CD4-positive, alpha-beta T cell treated with Interferon gamma for 1 hour (primary cell): Measurements from ENCODE around the gene BRCA1.
"Not testable (repeated sequence)": the region's sequence is repeated elsewhere in the genome, so short reads cannot be mapped to it uniquely, and the experiment has no call there.

Experiments used
- DNase-seq: peaks from one replicate; pipeline ENCODE4 v3.0.0-alpha.2; 2020

Gene BRCA1

GRCh38 chr17:43125133-43125966 lies at the start of gene BRCA1:
TSS of gene BRCA1 (minus strand) at chr17:43125364. CDS start at chr17:43124096, 1,268 bp downstream.
- peak; percentile 97 for DNase-seq

DNA sequence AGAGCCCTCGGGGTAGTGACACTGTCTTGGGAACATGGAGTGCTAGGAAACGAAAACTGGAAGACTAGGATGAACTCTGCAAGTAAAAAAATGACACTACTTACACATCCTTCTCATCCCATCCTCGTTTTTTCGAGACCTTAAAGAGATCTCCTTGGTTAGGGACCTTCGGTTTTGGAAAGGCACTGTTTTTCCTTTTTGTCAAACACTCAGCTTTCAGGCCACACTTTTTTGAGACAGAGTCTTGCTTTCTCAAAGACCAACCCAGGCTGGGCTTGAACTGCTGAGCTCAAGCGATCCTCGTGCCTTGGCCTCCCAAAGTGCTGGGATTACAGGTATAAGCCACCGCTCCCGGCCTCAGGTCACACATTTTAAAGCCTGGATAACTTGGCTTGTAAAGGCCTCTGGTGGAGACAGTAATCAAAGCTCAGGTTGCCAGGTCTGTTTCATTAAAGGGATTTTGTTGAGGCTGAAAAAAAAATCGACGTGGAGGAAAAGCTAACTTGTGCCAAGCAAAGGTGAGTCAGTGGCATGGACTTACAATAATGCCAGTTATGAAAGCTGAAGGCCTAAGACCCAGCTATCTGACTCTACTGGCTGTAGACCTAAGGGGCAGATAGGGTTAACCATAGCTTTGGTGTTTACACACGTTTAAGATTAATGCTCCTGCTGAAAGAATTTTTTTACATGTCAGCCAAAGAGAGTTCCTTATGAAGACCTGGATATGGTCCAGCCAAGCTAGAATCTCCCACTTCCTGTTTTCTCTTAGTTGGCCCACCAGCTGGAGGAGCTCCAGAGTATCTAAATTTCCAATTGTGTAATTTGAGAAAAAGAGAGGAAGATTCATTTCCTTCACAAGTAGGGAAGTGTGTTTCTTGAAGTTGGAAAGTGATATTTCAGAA lies 46.7 kb upstream of the BRCA1 start:
- DNase-seq = peak; percentile 13

GRCh38 chr17:43170766-43171585 lies 45.8 kb upstream of the BRCA1 start, which contains the start of gene NBR1:
TSS of gene NBR1 (plus strand) at chr17:43171214. CDS start at chr17:43175800, 4,586 bp downstream.
- peak; percentile 98 for DNase-seq

DNA sequence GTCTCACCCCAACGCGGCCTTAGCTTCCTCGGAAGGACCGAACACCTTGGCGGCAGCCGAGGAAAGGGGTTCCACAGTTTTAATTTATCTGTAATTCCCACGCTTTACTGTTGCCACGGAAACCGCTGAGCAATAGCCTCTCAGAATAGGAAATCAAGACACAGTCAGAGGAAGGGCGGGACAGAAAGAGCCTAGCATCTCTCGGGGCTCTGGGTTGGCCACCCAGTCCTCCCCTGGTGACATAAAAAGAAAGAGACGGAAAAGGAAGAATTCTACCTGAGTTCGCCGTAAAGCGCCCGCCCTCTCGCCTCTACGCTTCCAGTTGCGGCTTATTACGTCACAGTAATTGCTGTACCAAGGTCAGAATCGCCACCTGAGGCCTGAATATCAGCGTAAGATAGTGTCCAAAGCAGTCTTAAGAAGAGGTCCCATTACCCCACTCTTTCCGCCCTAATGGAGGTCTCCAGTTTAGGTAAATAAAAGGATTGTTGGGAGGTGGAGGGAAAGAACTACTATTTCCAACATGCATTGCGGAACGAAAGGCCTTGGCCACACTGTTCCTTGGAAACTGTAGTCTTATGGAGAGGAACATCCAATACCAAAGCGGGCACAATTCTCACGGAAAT lies 45.1 kb upstream of the BRCA1 start:
- peak; percentile 94 for DNase-seq

- DNase-seq = no peak
Measured at GRCh38 chr17:43169561-43170139, 44.5 kb upstream of the BRCA1 start.

DNA sequence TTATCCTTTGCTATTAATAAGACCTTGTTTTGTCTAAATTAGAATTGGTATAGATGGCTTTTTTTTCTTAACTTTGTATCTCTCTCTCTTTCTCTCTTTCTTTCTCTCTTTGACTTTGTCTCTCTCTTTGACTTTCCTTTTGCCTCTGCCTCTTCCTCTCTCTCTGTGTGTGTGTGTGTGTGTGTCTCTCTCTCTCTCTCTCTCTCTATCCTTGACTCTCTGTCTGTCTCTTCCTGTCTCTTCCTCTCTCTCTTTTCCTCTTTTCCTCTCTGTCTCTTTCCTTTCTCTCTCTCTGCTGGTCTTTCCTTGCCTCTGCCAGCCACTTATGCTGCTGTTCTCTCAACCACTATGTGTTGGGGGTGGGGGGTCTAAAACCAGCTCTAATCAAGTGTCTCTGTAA lies 40.8 kb upstream of the BRCA1 start:
- not testable (repeated sequence) for DNase-seq

DNA sequence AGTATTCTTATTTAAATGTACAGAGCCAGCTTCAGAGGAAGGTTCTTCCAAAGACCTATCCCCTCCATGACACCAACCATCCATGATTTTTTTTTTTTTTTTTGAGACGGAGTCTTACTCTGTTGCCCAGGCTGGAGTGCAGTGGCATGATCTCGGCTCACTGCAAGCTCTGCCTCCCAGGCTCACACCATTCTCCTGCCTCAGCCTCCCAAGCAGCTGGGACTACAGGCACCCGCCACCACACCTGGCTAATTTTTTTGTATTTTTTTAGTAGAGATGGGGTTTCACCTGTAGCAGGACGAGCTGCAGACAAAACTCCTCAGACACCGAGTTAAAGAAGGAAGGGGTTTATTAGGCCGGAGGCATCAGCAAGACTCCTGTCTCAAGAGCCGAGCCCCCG lies 34.8 kb upstream of the BRCA1 start:
- not testable (repeated sequence) for DNase-seq

- DNase-seq = not testable (repeated sequence)
Measured at GRCh38 chr17:43159232-43159631, 34.1 kb upstream of the BRCA1 start.

DNA sequence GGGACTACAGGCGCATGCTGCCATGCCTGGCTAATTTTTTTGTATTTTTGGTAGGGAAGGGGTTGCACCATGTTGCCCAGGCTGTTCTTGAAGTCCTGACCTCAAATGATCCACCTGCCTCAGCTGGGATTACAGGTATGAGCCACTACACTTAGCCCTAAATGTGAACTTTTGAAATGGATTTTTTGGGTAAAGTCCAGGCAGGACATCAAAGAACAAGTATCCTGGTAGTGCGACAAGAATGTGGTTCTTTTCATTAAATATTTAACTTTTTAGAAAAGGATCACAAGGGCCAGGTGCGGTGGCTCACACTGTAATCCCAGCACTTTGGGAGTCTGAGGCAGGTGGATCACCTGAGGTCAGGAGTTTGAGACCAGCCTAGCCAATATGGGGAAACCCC lies 30.5 kb upstream of the BRCA1 start:
- no peak for DNase-seq

DNA sequence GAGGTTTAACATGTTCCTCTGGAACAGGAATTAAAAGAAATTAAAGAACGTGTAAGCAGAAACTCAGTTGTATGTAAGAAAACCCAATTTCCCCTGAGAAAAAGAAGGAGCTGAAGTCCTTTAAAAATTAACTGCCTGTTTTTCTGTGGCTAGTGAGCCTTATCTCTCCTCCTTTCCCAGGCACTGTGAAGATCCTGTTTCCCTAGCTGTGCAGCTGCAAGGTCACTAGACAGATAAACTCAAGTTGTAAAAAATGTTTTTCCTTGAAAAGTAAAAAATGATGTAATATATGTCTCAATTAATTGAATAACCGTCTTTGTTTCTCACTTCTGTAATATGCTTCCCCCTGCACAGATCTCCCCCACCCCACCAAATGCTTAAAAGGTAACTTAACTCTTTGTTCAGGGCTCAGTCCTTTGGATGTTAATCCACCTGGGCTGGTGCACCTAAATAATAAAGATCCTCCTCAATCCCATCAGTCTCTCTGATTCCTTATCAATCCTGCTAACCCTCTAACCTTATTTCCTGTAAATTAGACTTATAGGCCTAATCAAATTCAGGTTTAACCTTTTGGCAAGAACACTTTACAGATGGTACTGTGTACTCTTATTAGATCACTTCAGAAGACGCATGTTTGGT lies 28.2 kb upstream of the BRCA1 start:
- DNase-seq = not testable (repeated sequence)

DNA sequence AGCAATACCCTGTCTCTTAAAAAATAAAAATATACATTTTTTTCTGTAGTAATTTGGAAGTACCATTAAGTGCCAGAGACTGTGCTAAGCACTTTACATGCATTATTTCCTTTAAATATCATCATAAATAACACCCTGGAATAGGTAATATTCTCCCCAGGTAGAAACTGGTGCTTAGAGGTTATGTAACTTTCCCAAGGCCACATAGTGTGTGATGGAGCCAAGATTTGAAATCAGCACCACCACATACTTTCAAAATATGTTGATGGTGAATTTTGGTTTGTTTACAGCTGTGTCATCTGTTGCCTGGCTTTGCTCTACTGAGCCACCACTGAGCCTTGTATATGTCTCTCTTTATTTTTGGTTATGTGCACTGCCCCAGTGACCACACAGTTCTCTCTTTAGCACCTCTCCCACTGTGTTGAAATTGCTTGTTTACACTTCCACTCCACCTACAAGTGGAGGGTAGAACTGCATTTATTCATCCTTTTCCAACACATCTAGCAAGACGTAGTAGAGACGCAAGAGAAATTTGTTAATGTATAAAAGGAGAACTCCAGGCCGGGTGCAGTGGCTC lies 26.8 kb upstream of the BRCA1 start:
- DNase-seq = no peak

DNA sequence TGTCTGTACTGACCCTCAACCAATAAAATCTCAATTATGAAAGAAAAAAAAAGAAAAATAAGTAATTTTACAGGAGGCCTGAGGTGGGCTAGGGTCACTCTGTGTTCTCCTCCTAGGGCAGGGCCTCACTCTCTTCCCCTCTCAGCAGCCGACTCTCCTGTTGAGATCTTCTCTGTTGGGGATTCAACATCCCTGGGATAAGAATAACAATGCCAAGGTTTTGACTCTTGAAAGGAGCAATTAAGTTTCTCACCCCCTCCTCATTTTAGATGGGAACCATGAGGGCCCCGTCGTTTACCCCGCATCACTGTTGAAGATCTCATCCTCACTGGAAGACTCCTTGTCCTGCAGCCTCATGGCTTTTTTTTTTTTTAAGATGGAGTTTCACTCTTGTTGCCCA lies 21.5 kb upstream of the BRCA1 start:
- no peak for DNase-seq

DNA sequence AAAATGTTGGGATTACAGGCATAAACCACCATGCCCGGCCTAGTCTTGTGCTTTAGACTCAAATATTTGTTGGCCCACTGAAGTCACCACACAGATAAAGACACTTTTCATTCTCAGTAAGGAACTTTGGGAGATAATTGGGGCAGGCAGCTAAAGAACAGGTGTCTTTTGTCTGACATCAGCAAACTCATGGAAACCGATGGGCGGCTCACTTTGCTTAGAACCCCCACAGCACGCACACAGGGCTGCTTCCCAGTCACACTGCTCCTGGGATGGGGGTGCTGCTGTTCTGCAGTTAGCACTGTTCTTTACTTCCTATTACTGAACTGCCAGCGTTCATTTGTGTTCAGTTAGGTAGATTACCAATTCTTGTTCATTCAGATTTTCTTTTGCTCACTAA lies 18.0 kb upstream of the BRCA1 start:
- DNase-seq = no peak

- no peak for DNase-seq
Measured at GRCh38 chr17:43142153-43142552, 17.0 kb upstream of the BRCA1 start.

GRCh38 chr17:43140396-43141332 lies 15.5 kb upstream of the BRCA1 start:
- no peak for DNase-seq

DNA sequence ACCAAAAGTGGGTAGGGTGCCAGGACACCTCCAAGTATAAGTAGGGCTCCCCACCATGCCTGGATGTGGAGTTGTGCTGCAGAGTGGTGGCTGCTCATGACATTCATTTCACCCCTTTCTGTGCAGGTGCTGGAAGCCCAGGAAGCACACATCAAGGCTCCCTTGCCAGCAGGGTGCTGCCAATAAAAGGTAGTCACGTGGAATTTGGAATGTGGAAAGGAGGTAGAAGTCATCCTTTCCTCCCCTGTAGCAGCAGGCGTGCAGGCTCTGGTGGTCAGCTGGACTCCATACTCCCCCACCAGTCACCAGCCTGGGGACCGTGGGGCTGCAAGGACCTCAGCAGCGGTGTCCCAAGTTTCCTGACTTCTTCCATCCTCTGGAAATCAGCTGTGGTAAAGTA lies 13.4 kb upstream of the BRCA1 start:
- not testable (repeated sequence) for DNase-seq

DNA sequence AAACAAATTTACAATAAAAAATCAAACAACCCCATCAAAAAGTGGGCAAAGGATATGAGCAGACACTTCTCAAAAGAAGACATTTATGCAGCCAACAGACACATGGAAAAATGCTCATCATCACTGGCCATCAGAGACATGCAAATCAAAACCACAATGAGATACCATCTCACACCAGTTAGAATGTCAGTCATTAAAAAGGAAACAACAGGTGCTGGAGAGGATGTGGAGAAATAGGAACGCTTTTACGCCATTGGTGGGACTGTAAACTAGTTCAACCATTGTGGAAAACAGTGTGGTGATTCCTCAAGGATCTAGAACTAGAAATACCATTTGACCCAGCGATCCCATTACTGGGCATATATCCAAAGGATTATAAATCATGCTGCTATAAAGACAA lies 11.4 kb upstream of the BRCA1 start:
- not testable (repeated sequence) for DNase-seq

GRCh38 chr17:43135454-43135819 lies 10.3 kb upstream of the BRCA1 start:
- no peak for DNase-seq

DNA sequence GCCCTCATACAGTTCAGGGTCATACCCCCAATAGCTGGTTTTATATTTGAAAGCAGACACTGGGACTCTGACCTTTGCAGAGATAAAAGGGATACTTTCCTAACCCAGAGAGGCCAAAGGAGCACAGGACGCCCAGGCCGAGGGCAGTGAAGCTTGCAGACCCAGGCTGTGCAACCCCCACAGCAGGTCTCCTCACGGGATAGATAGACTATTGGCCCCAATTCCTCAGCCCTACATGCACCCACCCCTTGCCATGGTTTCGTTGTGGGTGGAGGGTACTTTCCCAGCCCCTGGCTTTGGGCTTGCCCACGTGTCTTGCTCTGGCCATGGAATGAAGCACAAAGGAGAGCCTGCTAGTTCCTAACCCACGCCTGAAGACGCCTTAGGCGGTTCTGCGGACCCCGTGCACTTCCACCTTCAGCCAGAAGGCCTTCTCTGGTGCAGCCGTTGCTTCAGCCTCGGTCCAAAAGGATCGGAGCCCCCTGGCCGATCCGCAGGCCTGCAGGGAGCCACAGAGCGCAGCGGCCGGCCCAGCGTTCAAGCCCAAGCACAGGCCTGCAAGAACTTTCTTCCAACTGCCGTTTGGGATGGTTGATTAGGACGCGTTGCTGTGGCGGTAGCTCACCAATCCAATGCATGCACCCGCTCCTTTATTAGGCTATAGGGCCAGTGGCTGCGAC lies 9.8 kb upstream of the BRCA1 start:
- DNase-seq = no peak
